HG03175 (cell line): ENCODE measurements around the gene LYG1.
"Not testable (repeated sequence)": the region's sequence is repeated elsewhere in the genome, so short reads cannot be mapped to it uniquely, and the experiment has no call there.

ENCODE experiments used
- ATAC-seq: cut with Tn5 transposase; IDR thresholded peaks from one replicate; pipeline ENCODE4 v1.9.1; 2021; ENCODE audit warnings: mild to moderate bottlenecking, moderate library complexity; ENCODE audit not compliant: unreplicated experiment

The LYG1 gene

GRCh38 chr2:99278195-99278765, 22.7 kb downstream of the LYG1 start:
- not testable (repeated sequence) for ATAC-seq

- no peak for ATAC-seq
These were observed 25.1 kb downstream of the LYG1 start for GRCh38 chr2:99275882-99276281.

- no peak for ATAC-seq
These were observed 39.8 kb downstream of the LYG1 start for GRCh38 chr2:99261242-99261641.

- no peak for ATAC-seq
These were observed 40.8 kb downstream of the LYG1 start for GRCh38 chr2:99260184-99260583.

GRCh38 chr2:99259465-99259864, 41.5 kb downstream of the LYG1 start:
- ATAC-seq: no peak

GRCh38 chr2:99256677-99257076, 44.3 kb downstream of the LYG1 start:
- ATAC-seq: no peak

- ATAC-seq: no peak
These were observed 45.3 kb downstream of the LYG1 start, which contains the start of gene LYG2 for GRCh38 chr2:99255491-99256318. Gene LYG2 (minus strand): TSS chr2:99255666. CDS start chr2:99254260, 1,406 bp downstream.

- ATAC-seq: no peak
These were observed 51.0 kb downstream of the LYG1 start for GRCh38 chr2:99249951-99250350.

GRCh38 chr2:99242151-99242550, 58.8 kb downstream of the LYG1 start:
- no peak for ATAC-seq

GRCh38 chr2:99240431-99240830, 60.6 kb downstream of the LYG1 start:
- ATAC-seq: no peak

- ATAC-seq: no peak
These were observed 62.4 kb downstream of the LYG1 start for GRCh38 chr2:99238599-99238998.
